GM18951 (cell line): ENCODE data around the gene MAB21L4.

ENCODE experiments used
- POLR2A ChIP-seq: IDR thresholded peaks from 4 replicates; pipeline ENCODE4 v1.6.1; 2011; ENCODE audit warnings: mild to moderate bottlenecking; ENCODE audit not compliant: insufficient read length, insufficient read depth; ENCODE audit errors: extremely low read depth
- in situ Hi-C: fragments of 300-500 bp; cut with MboI; formaldehyde crosslinking; loops from one replicate; pipeline ENCODE4 v1.12.0; 2022; ENCODE audit warnings: low sequenced_read_pairs, mixed read lengths, inconsistent platforms; ENCODE audit not compliant: unreplicated experiment

The MAB21L4 gene

GRCh38 chr2:240912878-240913809, 17.2 kb upstream of the MAB21L4 start:
- TF ChIP-seq POLR2A = no peak
- in situ Hi-C loops = no loop called here

GRCh38 chr2:240911641-240912265, 15.8 kb upstream of the MAB21L4 start:
- no peak for TF ChIP-seq POLR2A
- in situ Hi-C loops = no loop called here

- no peak for TF ChIP-seq POLR2A
- in situ Hi-C loops = no loop called here
Observed at GRCh38 chr2:240909216-240909974, 13.4 kb upstream of the MAB21L4 start.

GRCh38 chr2:240906911-240907590, 11.1 kb upstream of the MAB21L4 start:
- in situ Hi-C loops = no loop called here

GRCh38 chr2:240906141-240906910, 10.4 kb upstream of the MAB21L4 start, which contains the start of gene CROCC2:
CROCC2 (plus strand) TSS chr2:240906336; CDS start chr2:240906514, 178 bp downstream.
- no peak for TF ChIP-seq POLR2A
- in situ Hi-C loops = no loop called here

More at GRCh38 chr2:240906911-240907590, 11.1 kb upstream of the MAB21L4 start:
- no peak for TF ChIP-seq POLR2A

GRCh38 chr2:240905176-240905781, 9.3 kb upstream of the MAB21L4 start:
- TF ChIP-seq POLR2A = no peak
- in situ Hi-C loops = no loop called here

GRCh38 chr2:240904216-240905175, 8.5 kb upstream of the MAB21L4 start:
- TF ChIP-seq POLR2A = no peak

GRCh38 chr2:240903191-240904060, 7.5 kb upstream of the MAB21L4 start:
- in situ Hi-C loops = no loop called here
- no peak for TF ChIP-seq POLR2A

More at GRCh38 chr2:240904216-240905175, 8.5 kb upstream of the MAB21L4 start:
- in situ Hi-C loops = no loop called here

- in situ Hi-C loops = no loop called here
- TF ChIP-seq POLR2A = no peak
Observed at GRCh38 chr2:240902615-240903041, 6.7 kb upstream of the MAB21L4 start.
